GM12878 (cell line): ENCODE data around the gene TUBA4B. TPM values are rescaled to one million over a fixed set of nuclear protein-coding genes. Genes with fewer than 3 reads are reported as not detected.

ENCODE experiments used
- ATAC-seq: fragments of 200-7000 bp; cut with Tn5 transposase; 3 replicates; pipeline ENCODE4 v1.9.1; 2020; ENCODE audit warnings: mild to moderate bottlenecking, moderate library complexity
- Bru-seq: library from RNA; stranded (reverse); fragments of 400-500 nt; gene quantifications from one replicate; lab custom pipeline; 2021; lab: Mats Ljungman, UMichigan
- BruChase-seq, 2 experiments: library from RNA; stranded (reverse); fragments of 400-500 nt; gene quantifications; one replicate each; lab custom pipeline; 2021; lab: Mats Ljungman, UMichigan
- BruUV-seq: library from RNA; stranded (reverse); fragments of 400-500 nt; replicated peaks from 2 replicates; lab custom pipeline; 2021; lab: Mats Ljungman, UMichigan
- CTCF ChIA-PET: fragments of 300-600 bp; sonication (Branson Sonifier 250); formaldehyde crosslinking; extraction: SDS; loops from one replicate; lab custom pipeline; 2021; ENCODE audit warnings: inconsistent platforms; lab: Yijun Ruan, JAX
- POLR2A ChIA-PET: fragments of 350-600 bp; formaldehyde crosslinking; extraction: SDS; loops from one replicate; lab custom pipeline; 2021; ENCODE audit warnings: inconsistent platforms; lab: Charles Lee
- RAD21 ChIA-PET: fragments of 300-600 bp; sonication (Branson Sonifier 250); formaldehyde crosslinking; loops from one replicate; lab custom pipeline; 2023; ENCODE audit warnings: antibody characterized with exemption; ENCODE audit not compliant: unreplicated experiment; lab: Charles Lee
- SMC1A ChIA-PET: fragments of 300-600 bp; sonication (Branson Sonifier 250); formaldehyde crosslinking; loops from one replicate; lab custom pipeline; 2023; ENCODE audit not compliant: unreplicated experiment, uncharacterized antibody; lab: Charles Lee
- DNase-seq: peaks from one replicate; pipeline ENCODE4 v3.0.0-alpha.2; 2011; ENCODE audit warnings: low read depth, low spot score
- FAIRE-seq: peaks from 3 replicates; lab custom pipeline; 2011; peaks lifted over from hg19 to GRCh38; lab: Jason Lieb, UNC
- H2AFZ ChIP-seq: 2 replicates; pipeline ENCODE4 v1.6.0; 2011; ENCODE audit warnings: low read depth, low read length, control low read depth; ENCODE audit not compliant: control insufficient read depth
- H3K27ac ChIP-seq: 2 replicates; pipeline ENCODE4 v1.5.1; 2011; ENCODE audit warnings: control low read depth; ENCODE audit not compliant: control insufficient read depth, insufficient read depth
- H3K27me3 ChIP-seq, 2 experiments: replicated peaks in 1 of 2; 2 replicates each; pipeline versions ENCODE4 v1.6.0 to v1.6.1; 2011; ENCODE audit warnings: low read length in 1 of 2; ENCODE audit not compliant: control insufficient read depth in 2 of 2, insufficient read depth in 2 of 2
- H3K36me3 ChIP-seq, 2 experiments: 2 replicates each; pipeline ENCODE4 v1.5.1; 2011; ENCODE audit warnings: low read length in 1 of 2; ENCODE audit not compliant: control insufficient read depth in 2 of 2, insufficient read depth in 2 of 2
- H3K4me1 ChIP-seq: 2 replicates; pipeline ENCODE4 v1.6.1; 2011; ENCODE audit warnings: mild to moderate bottlenecking, low read length, moderate library complexity, mixed read lengths; ENCODE audit not compliant: control insufficient read depth, insufficient read depth
- H3K4me2 ChIP-seq: 2 replicates; pipeline ENCODE4 v1.6.0; 2011; ENCODE audit warnings: control low read depth; ENCODE audit not compliant: control insufficient read depth, insufficient read depth
- H3K4me3 ChIP-seq: fragments of 200-600 bp; sonication (generic); 2 replicates; pipeline ENCODE4 v1.5.1; 2016
- H3K79me2 ChIP-seq: 2 replicates; pipeline ENCODE4 v1.6.0; 2011; ENCODE audit warnings: low read length; ENCODE audit not compliant: control insufficient read depth, insufficient read depth
- H3K9ac ChIP-seq: 2 replicates; pipeline ENCODE4 v1.8.0; 2011; ENCODE audit warnings: low read length, control low read depth, mixed read lengths; ENCODE audit not compliant: control insufficient read depth, insufficient read depth
- H3K9me3 ChIP-seq: replicated peaks from 3 replicates; pipeline ENCODE4 v1.5.1; 2011; ENCODE audit warnings: mild to moderate bottlenecking, low read length; ENCODE audit not compliant: control insufficient read depth, insufficient read depth
- H4K20me1 ChIP-seq: 2 replicates; pipeline ENCODE4 v1.6.0; 2011; ENCODE audit not compliant: control insufficient read depth, insufficient read depth
- CHD2 ChIP-seq: IDR thresholded peaks from 2 replicates; pipeline ENCODE4 v1.6.1; 2011; ENCODE audit warnings: low read depth, low read length, improper control_type of control experiment, borderline replicate concordance
- CHD4 ChIP-seq: fragments of 200-600 bp; sonication (generic); IDR thresholded peaks from 2 replicates; pipeline ENCODE4 v1.6.1; 2016; ENCODE audit warnings: mild to moderate bottlenecking
- EED ChIP-seq: sonication (generic); IDR thresholded peaks from 2 replicates; pipeline ENCODE4 v1.6.1; 2016; ENCODE audit warnings: antibody characterized with exemption, low read depth
- EGR1 ChIP-seq, 2 experiments: IDR thresholded peaks; 1 replicate in 1 of 2; 2 replicates in 1 of 2; pipeline ENCODE4 v1.6.1; 2011 to 2012; ENCODE audit warnings: low read depth in 2 of 2, low read length in 2 of 2, borderline replicate concordance in 1 of 2, mild to moderate bottlenecking in 1 of 2, moderate library complexity in 1 of 2
- EP300 ChIP-seq, 2 experiments: fragments of 150-350 bp in 1 of 2; IDR thresholded peaks; 2 replicates each; pipeline ENCODE4 v1.6.1; 2011 to 2012; ENCODE audit warnings: low read depth in 2 of 2, low read length in 2 of 2, borderline replicate concordance in 1 of 2, improper control_type of control experiment in 1 of 2, inconsistent platforms in 1 of 2; ENCODE audit not compliant: control insufficient read depth in 1 of 2
- HDAC6 ChIP-seq: fragments of 200-600 bp; sonication (generic); IDR thresholded peaks from one replicate; pipeline ENCODE4 v1.8.0; 2017; ENCODE audit warnings: antibody characterized with exemption; ENCODE audit not compliant: unreplicated experiment
- MTA2 ChIP-seq: fragments of 450-650 bp; IDR thresholded peaks from 2 replicates; pipeline ENCODE4 v1.6.1; 2016; ENCODE audit warnings: low read depth, mild to moderate bottlenecking, moderate library complexity
- NR2F1 ChIP-seq: fragments of 450-650 bp; conservative IDR thresholded peaks from 2 replicates; pipeline ENCODE4 v1.6.1; 2017; ENCODE audit warnings: mild to moderate bottlenecking
- POLR2A ChIP-seq: IDR thresholded peaks from 2 replicates; pipeline ENCODE4 v1.6.1; 2011; ENCODE audit warnings: low read depth, mild to moderate bottlenecking, low read length
- POLR2AphosphoS2 ChIP-seq: IDR thresholded peaks from 2 replicates; pipeline ENCODE4 v1.6.1; 2011; ENCODE audit warnings: low read depth, mild to moderate bottlenecking, low read length, improper control_type of control experiment, moderate library complexity
- POU2F2 ChIP-seq: IDR thresholded peaks from 3 replicates; pipeline ENCODE4 v1.6.1; 2011; ENCODE audit warnings: low read depth, mild to moderate bottlenecking, low read length, borderline replicate concordance
- SIN3A ChIP-seq: IDR thresholded peaks from 2 replicates; pipeline ENCODE4 v1.6.1; 2012; ENCODE audit warnings: low read depth, low read length, improper control_type of control experiment
- ZBED1 ChIP-seq: IDR thresholded peaks from 2 replicates; pipeline ENCODE4 v1.6.1; 2016; ENCODE audit warnings: borderline replicate concordance
- ZNF207 ChIP-seq: fragments of 450-650 bp; IDR thresholded peaks from 2 replicates; pipeline ENCODE4 v1.6.1; 2014; ENCODE audit warnings: antibody characterized with exemption, mild to moderate bottlenecking, borderline replicate concordance
- ZNF217 ChIP-seq: fragments of 450-650 bp; IDR thresholded peaks from 2 replicates; pipeline ENCODE4 v1.6.1; 2017; ENCODE audit warnings: antibody characterized with exemption, mild to moderate bottlenecking
- WGBS: methylation state at CpG from one replicate; pipeline ENCODE4 v1.1.6; 2016; ENCODE audit warnings: low lambda C conversion rate; ENCODE audit not compliant: insufficient replicate concordance, insufficient coverage; ENCODE audit errors: missing lambda C conversion rate; 5-methylcytosine and 5-hydroxymethylcytosine counted together
- in situ Hi-C: fragments of 300-500 bp; cut with MboI; formaldehyde crosslinking; loops from 9 replicates; pipeline ENCODE4 v1.14.3; 2018; ENCODE audit warnings: mixed read lengths
- intact Hi-C: fragments of 100-400 bp; cut with micrococcal nuclease; formaldehyde crosslinking; loops from one replicate; pipeline ENCODE4 v1.14.2; 2022; ENCODE audit not compliant: unreplicated experiment
- long read RNA-seq, 2 experiments: library from polyadenylated mRNA; unstranded; transcript quantifications; one replicate each; pipeline ENCODE4 v2.0.0, GENCODE V29; 2019 to 2020
- polyA minus RNA-seq, 3 experiments: library from RNA; depleted of rRNA, polyadenylated mRNA; stranded (reverse); fragments of >200 nt; gene quantifications; 2 replicates each; pipeline ENCODE4 v1.2.3, GENCODE V29; 2011
- polyA plus RNA-seq, 11 experiments: library from polyadenylated mRNA; depleted of rRNA in 4 of 11; unstranded in 6 of 11; stranded (reverse) in 5 of 11; fragments of >200 nt; fragmentation: Nextera tagmentation in 4 of 11; fragmentation: Illumina TruSeq in 1 of 11; extraction: Ambion mirVana in 4 of 11; extraction: Trizol in 1 of 11; gene quantifications; 1 replicate in 1 of 11; 2 replicates in 10 of 11; pipeline versions ENCODE4 v1.2.1 to v1.2.3, GENCODE V29; 2011 to 2016; ENCODE audit warnings: inconsistent platforms in 2 of 11, missing spikeins in 2 of 11, low read depth in 1 of 11
- total RNA-seq, 4 experiments: library from RNA; depleted of rRNA in 3 of 4; stranded (reverse); fragments of >200 nt in 3 of 4; fragmentation: Illumina TruSeq in 1 of 4; extraction: Trizol in 1 of 4; gene quantifications; 2 replicates each; pipeline versions ENCODE4 v1.2.1 to v1.2.3, GENCODE V29; 2013 to 2021
- TF ChIP-seq, protein P1 (sequence below): fragments of 450-650 bp; IDR thresholded peaks from 2 replicates; pipeline ENCODE4 v1.6.1; 2017; ENCODE audit warnings: antibody characterized with exemption, mild to moderate bottlenecking, moderate library complexity

TUBA4B gene
- total RNA-seq (2013; cell fraction: nucleolus; rRNA removed): not detected in 2 replicates
- total RNA-seq (2014; rRNA removed) (not detected in 2 replicates), total RNA-seq (2014; rRNA removed; fragmentation: Illumina TruSeq; extraction: Trizol) (not detected in 2 replicates), total RNA-seq (2021) (not detected in 2 replicates), polyA plus RNA-seq (2011; rRNA removed) (0.07 TPM in 1 of 2 replicates, not detected in the other), polyA plus RNA-seq (2014; fragmentation: Illumina TruSeq; extraction: Trizol) (not detected in 2 replicates), polyA plus RNA-seq (2014; fragmentation: Nextera tagmentation; extraction: Ambion mirVana) (not detected), polyA plus RNA-seq (2014; rRNA removed) (not detected in 2 replicates), polyA plus RNA-seq (2016; fragmentation: Nextera tagmentation; extraction: Ambion mirVana) (not detected), polyA minus RNA-seq (2011; rRNA and poly(A)+ RNA removed) (0.26 TPM in 1 of 2 replicates, not detected in the other), Bru-seq, nascent RNA (percentile 16 among the genes with signal in this experiment), BruChase-seq, experiment 1, labeled RNA remaining after a 6-hour chase (percentile 15 among the genes with signal in this experiment), BruChase-seq, experiment 2, labeled RNA remaining after a 2-hour chase (percentile 5 among the genes with signal in this experiment)
- not detected for polyA plus RNA-seq (2011; ENCODE audit: low read depth)
- 0.07 TPM in 1 of 2 replicates, not detected in the other for polyA plus RNA-seq (2011; cell fraction: cytosol; rRNA removed)
- polyA plus RNA-seq (2011; cell fraction: nucleus; rRNA removed): not detected in 2 replicates
- polyA plus RNA-seq (2012): 0.20 TPM in 1 of 2 replicates, not detected in the other
- polyA minus RNA-seq (2011; cell fraction: cytosol; rRNA and poly(A)+ RNA removed): not detected in 2 replicates
- not detected in 2 replicates for polyA minus RNA-seq (2011; cell fraction: nucleus; rRNA and poly(A)+ RNA removed)
- long read RNA-seq, experiment 1: 0 reads
- long read RNA-seq, experiment 2: 0 reads

DNA sequence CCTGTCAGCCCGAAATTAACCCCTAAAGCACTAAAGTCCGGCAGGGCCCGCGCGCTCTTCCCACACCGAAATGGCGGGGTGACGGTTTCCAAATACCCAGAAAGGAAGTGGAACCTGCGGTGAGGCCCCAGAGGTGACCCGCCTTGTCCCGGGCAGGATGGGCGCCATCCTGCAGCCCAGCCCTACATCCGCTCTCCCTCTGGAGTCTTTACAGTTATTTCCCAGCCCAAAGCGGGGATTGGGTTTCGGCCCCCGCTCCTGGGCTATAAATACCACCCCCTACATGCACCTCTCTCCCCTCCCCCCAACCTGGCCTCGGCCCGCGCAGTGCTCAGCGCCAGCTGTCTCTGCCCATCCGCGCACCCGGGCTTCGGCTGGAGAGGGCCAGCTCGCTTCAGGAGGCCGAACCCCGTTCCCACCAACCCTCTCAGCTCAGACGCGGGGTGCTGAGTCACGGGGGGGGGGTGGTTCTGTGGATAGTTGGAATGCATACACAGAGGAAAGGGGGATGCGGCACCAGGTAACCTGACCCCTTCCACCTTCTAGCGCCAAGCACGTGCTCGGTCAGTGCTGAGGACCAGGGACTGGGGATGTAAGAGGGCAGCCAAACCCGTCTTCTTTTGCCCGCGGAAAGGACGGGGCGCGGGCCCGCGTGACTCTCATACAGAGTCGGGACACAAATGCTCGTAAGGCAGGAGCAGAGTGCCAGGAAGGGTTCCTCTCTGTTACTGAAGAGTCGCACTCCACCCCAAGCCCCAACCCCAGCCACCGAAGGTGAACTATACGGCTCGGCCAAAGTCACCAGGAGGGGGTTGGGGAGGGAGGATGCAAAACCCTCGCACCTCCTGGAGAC, at the start of gene TUBA4B:
Gene TUBA4B (plus strand): TSS at position 344 of the 853 bp plus-strand sequence. CDS start 165 bp downstream, at position 509.
- ChIA-PET CTCF (interaction anchor here (0.9 to 6.1 kb wide), 8 partner anchors 8 to 83 kb away, joined by 3 to 65 read pairs (median 5); partner anchors contain the start of genes ANKZF1, ATG9A, DNAJB2 and GLB1L), POLR2A (interaction anchor here (0.5 to 9.0 kb wide), 29 partner anchors 8 to 1883 kb away, joined by 3 to 160 read pairs (median 4); partner anchors contain the start of genes ABCB6, ANKZF1, ATG9A and CNPPD1), RAD21 (interaction anchor here (1.0 to 5.1 kb wide), 8 partner anchors 8 to 82 kb away, joined by 3 to 53 read pairs (median 5); partner anchors contain the start of genes ANKZF1, ATG9A, DNAJB2 and GLB1L), SMC1A (interaction anchor here (0.6 to 8.6 kb wide), 10 partner anchors 11 to 399 kb away, joined by 3 to 98 read pairs (median 7); partner anchors contain the start of genes ANKZF1, ATG9A, CNPPD1 and DNAJB2)
- Histone ChIP-seq H2AFZ (peak within 1 kb of the TSS; percentile 92), H3K36me3 (peaks cover 10 to 11% of the 10 kb centered on the region in 2 experiments), H3K9ac (peak within 1 kb of the TSS; percentile 86), H3K4me3 (peak within 1 kb of the TSS; percentile 86), H3K4me1 (peaks cover 27% of the 10 kb centered on the region), H3K27me3 (no peaks in the 10 kb centered on the region), H3K79me2 (peaks cover 44% of the 10 kb centered on the region), H3K9me3 (no peaks in the 10 kb centered on the region), H3K4me2 (peak within 1 kb of the TSS; percentile 92), H4K20me1 (0 out of 2 replicates have a peak, but pooled peaks cover 4% of the 10 kb centered on the region), H3K27ac (peak within 1 kb of the TSS; percentile 77)
- BruUV-seq: TSS peak; percentile 63
- intact Hi-C loops (loop anchor here (1.0 to 2.0 kb wide), 4 partner anchors 24 to 76 kb away; partner anchors contain the start of genes ANKZF1, ATG9A, CNPPD1 and DNAJB2), in situ Hi-C loops (no loop called here)
- DNase-seq (no peak), ATAC-seq (peak; percentile 34), FAIRE-seq (peak; percentile 23)
- WGBS: 1% methylated on average over 49 of the region's 49 CpGs
- TF ChIP-seq POU2F2 (peak; percentile 30; the same call in 1 of the 3 replicates), CHD2 (no peak; the same call in 1 of the 2 replicates), EGR1 (IDR thresholded peaks at IDR 0.05; ENCODE audit: borderline replicate concordance in 1 of 2, low read depth in 2 of 2, low read length in 2 of 2) (no peak), POLR2A (peak; percentile 62; the same call in 1 of the 2 replicates), NR2F1 (peak; percentile 84), EED (peak; percentile 90), SIN3A (no peak), CHD4 (no peak), MTA2 (0 out of 2 replicates have a peak, but pooled peaks have one; percentile 35), ZNF207 (no peak), POLR2AphosphoS2 (no peak), EP300 (IDR thresholded peaks at IDR 0.05; ENCODE audit: borderline replicate concordance in 1 of 2, control insufficient read depth in 1 of 2, low read depth in 2 of 2, low read length in 2 of 2) (0 out of 4 replicates have a peak, but pooled peaks of 1 of the 2 experiments have one; percentile 37), ZNF217 (no peak), ZBED1 (no peak), HDAC6 (no peak)
- TF ChIP-seq, protein P1, sequence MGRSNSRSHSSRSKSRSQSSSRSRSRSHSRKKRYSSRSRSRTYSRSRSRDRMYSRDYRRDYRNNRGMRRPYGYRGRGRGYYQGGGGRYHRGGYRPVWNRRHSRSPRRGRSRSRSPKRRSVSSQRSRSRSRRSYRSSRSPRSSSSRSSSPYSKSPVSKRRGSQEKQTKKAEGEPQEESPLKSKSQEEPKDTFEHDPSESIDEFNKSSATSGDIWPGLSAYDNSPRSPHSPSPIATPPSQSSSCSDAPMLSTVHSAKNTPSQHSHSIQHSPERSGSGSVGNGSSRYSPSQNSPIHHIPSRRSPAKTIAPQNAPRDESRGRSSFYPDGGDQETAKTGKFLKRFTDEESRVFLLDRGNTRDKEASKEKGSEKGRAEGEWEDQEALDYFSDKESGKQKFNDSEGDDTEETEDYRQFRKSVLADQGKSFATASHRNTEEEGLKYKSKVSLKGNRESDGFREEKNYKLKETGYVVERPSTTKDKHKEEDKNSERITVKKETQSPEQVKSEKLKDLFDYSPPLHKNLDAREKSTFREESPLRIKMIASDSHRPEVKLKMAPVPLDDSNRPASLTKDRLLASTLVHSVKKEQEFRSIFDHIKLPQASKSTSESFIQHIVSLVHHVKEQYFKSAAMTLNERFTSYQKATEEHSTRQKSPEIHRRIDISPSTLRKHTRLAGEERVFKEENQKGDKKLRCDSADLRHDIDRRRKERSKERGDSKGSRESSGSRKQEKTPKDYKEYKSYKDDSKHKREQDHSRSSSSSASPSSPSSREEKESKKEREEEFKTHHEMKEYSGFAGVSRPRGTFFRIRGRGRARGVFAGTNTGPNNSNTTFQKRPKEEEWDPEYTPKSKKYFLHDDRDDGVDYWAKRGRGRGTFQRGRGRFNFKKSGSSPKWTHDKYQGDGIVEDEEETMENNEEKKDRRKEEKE: no peak
